Lower leg skin (tissue), 4 donors: Measurements from ENCODE around the gene RNLS. TPM values are rescaled to one million over a fixed set of nuclear protein-coding genes. Genes with fewer than 3 reads are reported as not detected.

ENCODE experiments used
- DNase-seq, 2 donors: peaks; one replicate each; pipeline ENCODE4 v3.0.0-alpha.2; 2019; ENCODE audit warnings: low spot score in 2 of 2
- H3K4me3 ChIP-seq: fragments of 200-600 bp; sonication (generic); 2 replicates; pipeline ENCODE4 v1.5.1; 2017; ENCODE audit warnings: mild to moderate bottlenecking, low read depth; ENCODE audit not compliant: poor library complexity, severe bottlenecking
- CTCF ChIP-seq, 3 donors: fragments of 450-650 bp; IDR thresholded peaks; one replicate each; pipeline ENCODE4 v1.5.1; 2016; ENCODE audit warnings: antibody characterized with exemption in 3 of 3, mild to moderate bottlenecking in 3 of 3, moderate library complexity in 2 of 3
- POLR2A ChIP-seq, 2 donors: fragments of 450-650 bp; IDR thresholded peaks; one replicate each; pipeline ENCODE4 v1.6.1; 2016 to 2017; ENCODE audit warnings: antibody characterized with exemption in 2 of 2, mild to moderate bottlenecking in 1 of 2, moderate library complexity in 1 of 2
- WGBS, 2 donors: methylation state at CpG; one replicate each; pipeline ENCODE4 v1.1.5; 2018; 5-methylcytosine and 5-hydroxymethylcytosine counted together
- intact Hi-C: fragments of 100-400 bp; cut with DNase I; formaldehyde crosslinking; loops from one replicate; pipeline ENCODE4 v1.15.0; 2023; ENCODE audit warnings: low total_unique reads
- total RNA-seq, 4 donors: library from RNA; depleted of rRNA; stranded (reverse); fragments of >200 nt; gene quantifications; one replicate each; pipeline ENCODE4 v1.1.0, GENCODE V29; 2016

The RNLS gene
- total RNA-seq, 4 donors from 2014 or later, result 6.8 to 18.3 (median 10.9) TPM

- WGBS, 2 donors, result 73 to 81% methylated on average over 1 of the region's 1 CpG
- H3K4me3 ChIP-seq, result no peak overlapping the region
- intact Hi-C loops, result no loop called here
- TF ChIP-seq POLR2A (IDR thresholded peaks at IDR 0.05) (no peak), CTCF (IDR thresholded peaks at IDR 0.05) (no peak)
- DNase-seq, result no peak
These were observed 34.7 kb upstream of the RNLS start for GRCh38 chr10:88617772-88618300.

- intact Hi-C loops, result no loop called here
- H3K4me3 ChIP-seq, result no peak overlapping the region
- TF ChIP-seq CTCF (IDR thresholded peaks at IDR 0.05) (no peak), POLR2A (IDR thresholded peaks at IDR 0.05) (no peak)
- DNase-seq, result no peak
- 92% methylated on average over 18 of the region's 18 CpGs for WGBS, 2 donors
These were observed 33.3 kb upstream of the RNLS start for GRCh38 chr10:88616250-88616977.

- no peak for DNase-seq
- H3K4me3 ChIP-seq, result no peak overlapping the region
- 44 to 52% methylated on average over 2 of the region's 2 CpGs for WGBS, 2 donors
- intact Hi-C loops, result no loop called here
- TF ChIP-seq POLR2A (IDR thresholded peaks at IDR 0.05) (no peak), CTCF (IDR thresholded peaks at IDR 0.05) (no peak)
These were observed 25.7 kb upstream of the RNLS start for GRCh38 chr10:88608780-88609179.

GRCh38 chr10:88608052-88608732, 25.1 kb upstream of the RNLS start:
- 82 to 83% methylated on average over 6 of the region's 6 CpGs for WGBS, 2 donors

GRCh38 chr10:88598055-88598454, 14.9 kb upstream of the RNLS start:
- WGBS, 2 donors, result 84 to 91% methylated on average over 1 of the region's 1 CpG
- no peak for TF ChIP-seq POLR2A (IDR thresholded peaks at IDR 0.05)
- TF ChIP-seq CTCF (IDR thresholded peaks at IDR 0.05), result no peak
- no peak overlapping the region for H3K4me3 ChIP-seq
- intact Hi-C loops, result no loop called here
- no peak for DNase-seq

More at GRCh38 chr10:88608052-88608732, 25.1 kb upstream of the RNLS start:
- TF ChIP-seq CTCF (IDR thresholded peaks at IDR 0.05), result no peak
- no peak for TF ChIP-seq POLR2A (IDR thresholded peaks at IDR 0.05)
- DNase-seq, result no peak
- intact Hi-C loops, result no loop called here
- H3K4me3 ChIP-seq, result no peak overlapping the region
